Measurements from ENCODE around the gene SLC38A3. TPM values are rescaled to one million over a fixed set of nuclear protein-coding genes. Genes with fewer than 3 reads are reported as not detected.
A peak's percentile ranks its signal among the peaks of the same experiment; 100 is the strongest.

Gene SLC38A3
- total and polyA plus RNA-seq, 9 of the 15 experiments (the other 6 are each of a cell fraction or from before 2014, with no cell fraction given): 0.09 to 0.38 (median 0.16) TPM; not detected in 6

GRCh38 chr3:50251220-50251619, 46.1 kb downstream of the SLC38A3 start (continued):
- TF ChIP-seq ATF3 (IDR thresholded peaks at IDR 0.05): peak; percentile 41; the same call in 1 of the 2 replicates
- TF ChIP-seq ATF3 (CRISPR knock-in tag; conservative IDR thresholded peaks at IDR 0.05): no peak
- TF ChIP-seq ZKSCAN8 (CRISPR knock-in tag; IDR thresholded peaks at IDR 0.05): no peak
- TF ChIP-seq CLOCK (CRISPR knock-in tag; IDR thresholded peaks at IDR 0.05; ENCODE audit: borderline replicate concordance): no peak
- TF ChIP-seq NEUROD1 (IDR thresholded peaks at IDR 0.05; ENCODE audit: borderline replicate concordance, low read depth, low read length, partially characterized antibody): no peak
- TF ChIP-seq NR2F6 (CRISPR knock-in tag; IDR thresholded peaks at IDR 0.05): no peak
- TF ChIP-seq ARID2 (IDR thresholded peaks at IDR 0.05): no peak
- no peak for TF ChIP-seq FUS (optimal IDR thresholded peaks at IDR 0.05; ENCODE audit: low read depth, low read length)
- TF ChIP-seq ZNF830 (CRISPR knock-in tag; IDR thresholded peaks at IDR 0.05): no peak
- peak; percentile 25; the same call in 1 of the 2 replicates for TF ChIP-seq TCF3 (CRISPR knock-in tag; IDR thresholded peaks at IDR 0.05)
- no peak for TF ChIP-seq ZKSCAN1 (IDR thresholded peaks at IDR 0.05; ENCODE audit: low read depth, low read length)
- TF ChIP-seq HINFP (tag; conservative IDR thresholded peaks at IDR 0.05; ENCODE audit: low read depth): no peak
- TF ChIP-seq ZNF79 (CRISPR knock-in tag; IDR thresholded peaks at IDR 0.05; ENCODE audit: low read depth): no peak
- TF ChIP-seq SLC30A9 (CRISPR knock-in tag; IDR thresholded peaks at IDR 0.05): no peak
- TF ChIP-seq RBFOX2 (IDR thresholded peaks at IDR 0.05; ENCODE audit: low read depth, low read length): no peak
- no peak for TF ChIP-seq MEIS2 (IDR thresholded peaks at IDR 0.05; ENCODE audit: partially characterized antibody)
- no peak for TF ChIP-seq ZFPM2 (CRISPR knock-in tag; IDR thresholded peaks at IDR 0.05)
- no peak for TF ChIP-seq EZH2 (IDR thresholded peaks at IDR 0.05; ENCODE audit: borderline replicate concordance, low read depth, low read length)
- TF ChIP-seq TRIM24 (IDR thresholded peaks at IDR 0.05): no peak
- TF ChIP-seq PPARD (CRISPR knock-in tag; IDR thresholded peaks at IDR 0.05): no peak
- TF ChIP-seq KAT2B (IDR thresholded peaks at IDR 0.05; ENCODE audit: low read depth, low read length): no peak
- TF ChIP-seq CBFA2T2 (conservative IDR thresholded peaks at IDR 0.05): peak; percentile 60
- TF ChIP-seq HEY1 (CRISPR knock-in tag; IDR thresholded peaks at IDR 0.05; ENCODE audit: borderline replicate concordance): no peak
- no peak for TF ChIP-seq DIDO1 (tag; IDR thresholded peaks at IDR 0.05; ENCODE audit: low read depth)
- TF ChIP-seq PML (IDR thresholded peaks at IDR 0.05; ENCODE audit: low read length): no peak
- no peak for TF ChIP-seq ZBTB8A (IDR thresholded peaks at IDR 0.05; ENCODE audit: partially characterized antibody)

Measured in K562 (cell line).